Testis (tissue), 3 donors: ENCODE measurements around the gene ZNF302. TPM values are rescaled to one million over a fixed set of nuclear protein-coding genes. Genes with fewer than 3 reads are reported as not detected.
A peak's percentile ranks its signal among the peaks of the same experiment; 100 is the strongest.
"Not testable (repeated sequence)": the region's sequence is repeated elsewhere in the genome, so short reads cannot be mapped to it uniquely, and the experiment has no call there.

Experiments
- DNase-seq: peaks from one replicate; pipeline ENCODE4 v3.0.0-alpha.2; 2019
- H3K27ac ChIP-seq, 2 donors: fragments of 200-600 bp; sonication (generic); one replicate each; pipeline ENCODE4 v1.5.1; 2019
- H3K27me3 ChIP-seq: fragments of 200-600 bp; sonication (generic); one replicate; pipeline ENCODE4 v1.5.1; 2019
- H3K36me3 ChIP-seq: fragments of 200-600 bp; sonication (generic); one replicate; pipeline ENCODE4 v1.5.1; 2017; ENCODE audit warnings: low read depth; ENCODE audit errors: missing control alignments
- H3K4me1 ChIP-seq: fragments of 200-600 bp; sonication (generic); one replicate; pipeline ENCODE4 v1.5.1; 2019
- H3K4me3 ChIP-seq, 2 donors: fragments of 200-600 bp; sonication (generic); one replicate each; pipeline ENCODE4 v1.5.1; 2017 to 2019
- H3K9me3 ChIP-seq: fragments of 200-600 bp; sonication (generic); one replicate; pipeline ENCODE4 v1.5.1; 2017
- CTCF ChIP-seq, 3 experiments: fragments of 450-650 bp in 2 of 3; fragments of 200-600 bp in 1 of 3; sonication (generic) in 1 of 3; IDR thresholded peaks; one replicate each; pipeline ENCODE4 v1.5.1; 2016 to 2019; ENCODE audit warnings: antibody characterized with exemption in 3 of 3, mild to moderate bottlenecking in 2 of 3, moderate library complexity in 1 of 3
- POLR2A ChIP-seq: fragments of 450-650 bp; IDR thresholded peaks from one replicate; pipeline ENCODE4 v1.6.1; 2017; ENCODE audit warnings: antibody characterized with exemption, mild to moderate bottlenecking, moderate library complexity
- WGBS, 2 donors: methylation state at CpG; one replicate each; pipeline ENCODE4 v1.1.5; 2018; 5-methylcytosine and 5-hydroxymethylcytosine counted together
- intact Hi-C: fragments of 100-400 bp; cut with DNase I; formaldehyde crosslinking; loops from one replicate; pipeline ENCODE4 v1.15.1; 2023; ENCODE audit warnings: low total_unique reads
- polyA plus RNA-seq: library from polyadenylated mRNA; stranded (reverse); fragments of 350-450 nt; fragmentation: Illumina TruSeq; extraction: RNeasy Lipid Tissue Mini Kit (QIAGEN cat#74804); gene quantifications from one replicate; pipeline ENCODE4 v1.2.3, GENCODE V29; 2014; ENCODE audit warnings: low read depth, low replicate concordance; ENCODE audit not compliant: insufficient read depth
- total RNA-seq, 2 donors: library from RNA; depleted of rRNA; stranded (reverse); fragments of >200 nt; gene quantifications; one replicate each; pipeline ENCODE4 v1.2.3, GENCODE V29; 2016

ZNF302 gene
- total and polyA plus RNA-seq, 3 donors from 2014 or later, result 24.1 to 50.8 (median 36.7) TPM

GRCh38 chr19:34655651-34656050 is 21.8 kb upstream of the ZNF302 start:
- no peaks in the 10 kb centered on the region for H3K36me3 ChIP-seq
- 33 to 46% methylated on average over 2 of the region's 2 CpGs for WGBS, 2 donors
- TF ChIP-seq CTCF (IDR thresholded peaks at IDR 0.05) (no peak), POLR2A (no peak)
- no peak for DNase-seq
- intact Hi-C loops, result no loop called here
- no peaks in the 10 kb centered on the region for H3K27me3 ChIP-seq
- H3K27ac ChIP-seq, result no peak overlapping the region
- H3K4me3 ChIP-seq, result no peak overlapping the region
- H3K4me1 ChIP-seq, result no peaks in the 10 kb centered on the region
- H3K9me3 ChIP-seq, result no peaks in the 10 kb centered on the region

- 76 to 80% methylated on average over 3 of the region's 3 CpGs for WGBS, 2 donors
- H3K27ac ChIP-seq, result no peak overlapping the region
These were observed 16.1 kb upstream of the ZNF302 start for GRCh38 chr19:34661357-34661756.

GRCh38 chr19:34662919-34663318 is 14.6 kb upstream of the ZNF302 start:
- 56 to 61% methylated on average over 5 of the region's 5 CpGs for WGBS, 2 donors

More at GRCh38 chr19:34661357-34661756, 16.1 kb upstream of the ZNF302 start:
- intact Hi-C loops, result no loop called here
- Histone ChIP-seq H3K27me3 (no peaks in the 10 kb centered on the region), H3K9me3 (no peaks in the 10 kb centered on the region), H3K4me3 (no peak overlapping the region), H3K4me1 (no peaks in the 10 kb centered on the region), H3K36me3 (no peaks in the 10 kb centered on the region)
- DNase-seq, result no peak
- TF ChIP-seq CTCF (IDR thresholded peaks at IDR 0.05) (no peak), POLR2A (no peak)

GRCh38 chr19:34664168-34664567 is 13.3 kb upstream of the ZNF302 start:
- H3K27ac ChIP-seq, result no peak overlapping the region
- no peaks in the 10 kb centered on the region for H3K9me3 ChIP-seq
- WGBS, 2 donors, result 54 to 71% methylated on average over 1 to 3 of the region's 3 CpGs
- peaks cover 6% of the 10 kb centered on the region for H3K4me1 ChIP-seq
- no peak for DNase-seq
- H3K36me3 ChIP-seq, result no peaks in the 10 kb centered on the region
- H3K27me3 ChIP-seq, result no peaks in the 10 kb centered on the region
- TF ChIP-seq CTCF (IDR thresholded peaks at IDR 0.05) (no peak), POLR2A (no peak)
- H3K4me3 ChIP-seq, result no peak overlapping the region
- intact Hi-C loops, result no loop called here

More at GRCh38 chr19:34662919-34663318, 14.6 kb upstream of the ZNF302 start:
- intact Hi-C loops, result no loop called here
- Histone ChIP-seq H3K27me3 (no peaks in the 10 kb centered on the region), H3K9me3 (no peaks in the 10 kb centered on the region), H3K4me1 (peaks cover 6% of the 10 kb centered on the region), H3K27ac (no peak overlapping the region), H3K4me3 (no peak overlapping the region), H3K36me3 (no peaks in the 10 kb centered on the region)
- no peak for DNase-seq
- no peak for TF ChIP-seq POLR2A
- TF ChIP-seq CTCF (IDR thresholded peaks at IDR 0.05), result peak in 1 of 3 experiments; percentile 31

- no peaks in the 10 kb centered on the region for H3K9me3 ChIP-seq
- no peak overlapping the region for H3K4me3 ChIP-seq
- no peaks in the 10 kb centered on the region for H3K36me3 ChIP-seq
- DNase-seq, result no peak
- peaks cover 6% of the 10 kb centered on the region for H3K4me1 ChIP-seq
- intact Hi-C loops, result no loop called here
- no peak overlapping the region for H3K27ac ChIP-seq
- H3K27me3 ChIP-seq, result no peaks in the 10 kb centered on the region
- TF ChIP-seq CTCF (IDR thresholded peaks at IDR 0.05) (no peak), POLR2A (no peak)
- 67 to 89% methylated on average over 3 to 6 of the region's 6 CpGs for WGBS, 2 donors
These were observed 12.6 kb upstream of the ZNF302 start for GRCh38 chr19:34664870-34665269.

- H3K36me3 ChIP-seq, H3K4me1 ChIP-seq, H3K9me3 ChIP-seq, H3K4me3 ChIP-seq, H3K27ac ChIP-seq, H3K27me3 ChIP-seq, intact Hi-C loops, DNase-seq: not testable (repeated sequence)
- WGBS, 2 donors, result 78 to 88% methylated on average over 4 of the region's 4 CpGs
These were observed 12.2 kb upstream of the ZNF302 start for GRCh38 chr19:34665275-34665674.
